HEK293 (cell line): Measurements from ENCODE around the gene CYP2A13.

Source experiments
- KLF7 ChIP-seq: fragments of 450-650 bp; formaldehyde crosslinking; IDR thresholded peaks from 2 replicates; pipeline ENCODE4 v1.5.1; 2016; ENCODE audit warnings: missing biosample characterization, missing genetic modification characterization, borderline replicate concordance
- MZF1 ChIP-seq: fragments of 450-650 bp; formaldehyde crosslinking; IDR thresholded peaks from 2 replicates; pipeline ENCODE4 v1.5.1; 2017; ENCODE audit warnings: missing biosample characterization, missing genetic modification characterization, borderline replicate concordance
- ZNF24 ChIP-seq: fragments of 450-650 bp; formaldehyde crosslinking; IDR thresholded peaks from 2 replicates; pipeline ENCODE4 v1.5.1; 2016; ENCODE audit warnings: missing biosample characterization, missing genetic modification characterization
- ZNF366 ChIP-seq: fragments of 450-650 bp; formaldehyde crosslinking; conservative IDR thresholded peaks from 2 replicates; pipeline ENCODE4 v1.5.1; 2016; ENCODE audit warnings: missing biosample characterization, missing genetic modification characterization
- TF ChIP-seq, protein P1 (sequence below): fragments of 450-650 bp; formaldehyde crosslinking; IDR thresholded peaks from 2 replicates; pipeline ENCODE4 v1.5.1; 2016; ENCODE audit warnings: missing biosample characterization, missing genetic modification characterization

DNA sequence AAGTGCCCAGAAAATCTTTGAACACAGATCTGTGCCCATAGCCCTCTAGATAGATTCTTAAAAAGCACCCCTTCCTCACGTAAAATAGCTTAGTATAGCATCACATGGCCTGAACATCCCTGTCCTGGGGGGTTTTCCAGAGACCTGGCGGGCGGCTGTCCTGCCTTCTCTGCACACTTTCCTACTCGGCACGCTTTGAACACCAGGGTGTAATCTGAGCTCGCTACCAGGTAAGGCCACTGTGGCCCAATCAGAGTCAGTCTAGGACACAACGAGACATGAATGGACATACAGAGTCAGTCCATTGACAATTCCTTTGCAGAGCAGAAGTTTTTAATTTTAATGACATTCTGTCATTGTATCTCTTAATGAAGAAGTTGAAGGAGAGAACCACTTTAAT lies 8.1 kb downstream of the CYP2A13 start:
- TF ChIP-seq ZNF24 (tag by site-specific recombination) (no peak), KLF7 (no peak), MZF1 (tag by site-specific recombination) (no peak), ZNF366 (tag by site-specific recombination) (no peak)
- TF ChIP-seq, protein P1, sequence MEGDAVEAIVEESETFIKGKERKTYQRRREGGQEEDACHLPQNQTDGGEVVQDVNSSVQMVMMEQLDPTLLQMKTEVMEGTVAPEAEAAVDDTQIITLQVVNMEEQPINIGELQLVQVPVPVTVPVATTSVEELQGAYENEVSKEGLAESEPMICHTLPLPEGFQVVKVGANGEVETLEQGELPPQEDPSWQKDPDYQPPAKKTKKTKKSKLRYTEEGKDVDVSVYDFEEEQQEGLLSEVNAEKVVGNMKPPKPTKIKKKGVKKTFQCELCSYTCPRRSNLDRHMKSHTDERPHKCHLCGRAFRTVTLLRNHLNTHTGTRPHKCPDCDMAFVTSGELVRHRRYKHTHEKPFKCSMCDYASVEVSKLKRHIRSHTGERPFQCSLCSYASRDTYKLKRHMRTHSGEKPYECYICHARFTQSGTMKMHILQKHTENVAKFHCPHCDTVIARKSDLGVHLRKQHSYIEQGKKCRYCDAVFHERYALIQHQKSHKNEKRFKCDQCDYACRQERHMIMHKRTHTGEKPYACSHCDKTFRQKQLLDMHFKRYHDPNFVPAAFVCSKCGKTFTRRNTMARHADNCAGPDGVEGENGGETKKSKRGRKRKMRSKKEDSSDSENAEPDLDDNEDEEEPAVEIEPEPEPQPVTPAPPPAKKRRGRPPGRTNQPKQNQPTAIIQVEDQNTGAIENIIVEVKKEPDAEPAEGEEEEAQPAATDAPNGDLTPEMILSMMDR = no peak
